WERI-Rb-1 (cell line): ENCODE results near the gene CCDC121.

ENCODE experiments used
- DNase-seq: peaks from one replicate; pipeline ENCODE4 v3.0.0-alpha.2; 2020
- H3K27ac ChIP-seq: fragments of 250-450 bp; sonication (Bioruptor Pico); 2 replicates; pipeline ENCODE4 v1.5.1; 2020; ENCODE audit warnings: mild to moderate bottlenecking, moderate library complexity
- H3K27me3 ChIP-seq: fragments of 250-450 bp; sonication (Bioruptor Pico); 2 replicates; pipeline ENCODE4 v1.5.1; 2021; ENCODE audit warnings: mild to moderate bottlenecking, low read depth, moderate library complexity; ENCODE audit not compliant: insufficient read depth, severe bottlenecking
- H3K36me3 ChIP-seq: fragments of 250-450 bp; sonication (Bioruptor Pico); 2 replicates; pipeline ENCODE4 v1.5.1; 2020; ENCODE audit warnings: mild to moderate bottlenecking, moderate library complexity
- H3K4me3 ChIP-seq: 2 replicates; pipeline ENCODE4 v1.5.1; 2011; ENCODE audit warnings: low read depth, mild to moderate bottlenecking, control low read depth, low read length
- H3K9me3 ChIP-seq: fragments of 250-450 bp; sonication (Bioruptor Pico); 2 replicates; pipeline ENCODE4 v1.5.1; 2021; ENCODE audit warnings: mild to moderate bottlenecking, moderate library complexity; ENCODE audit not compliant: severe bottlenecking
- CTCF ChIP-seq: IDR thresholded peaks from 2 replicates; pipeline ENCODE4 v1.5.1; 2011; ENCODE audit warnings: low read depth, mild to moderate bottlenecking, control low read depth, inconsistent platforms, low read length

The CCDC121 gene

DNA sequence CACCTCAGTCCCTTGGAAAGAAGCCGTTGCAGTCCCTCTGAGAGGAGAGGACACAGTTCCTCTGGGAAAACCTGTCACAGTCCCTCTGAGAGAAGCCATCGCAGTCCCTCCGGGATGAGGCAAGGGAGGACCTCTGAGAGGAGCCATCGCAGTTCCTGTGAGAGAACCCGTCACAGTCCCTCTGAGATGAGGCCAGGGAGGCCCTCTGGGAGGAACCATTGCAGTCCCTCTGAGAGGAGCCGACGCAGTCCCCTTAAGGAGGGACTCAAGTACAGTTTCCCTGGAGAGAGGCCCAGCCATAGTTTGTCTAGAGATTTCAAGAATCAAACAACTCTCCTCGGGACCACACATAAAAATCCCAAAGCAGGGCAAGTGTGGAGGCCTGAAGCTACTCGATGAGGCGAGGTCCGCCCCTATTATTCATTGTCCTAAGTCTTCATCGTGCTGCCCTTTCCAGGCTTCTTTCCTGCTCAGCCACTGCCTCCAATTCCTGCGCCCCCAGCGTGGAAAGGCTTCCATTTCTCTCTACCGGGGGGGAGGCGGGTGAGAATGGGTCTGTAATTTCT, 46.6 kb downstream of the CCDC121 start:
- no peak overlapping the region; the same call in 1 of the 2 replicates for H3K27ac ChIP-seq
- no peak for DNase-seq
- peaks cover 3% of the 10 kb centered on the region; the same call in 1 of the 2 replicates for H3K36me3 ChIP-seq
- TF ChIP-seq CTCF = no peak
- peak overlapping the region; percentile 90 for H3K4me3 ChIP-seq
- H3K9me3 ChIP-seq = peaks cover 26% of the 10 kb centered on the region
- H3K27me3 ChIP-seq = no peaks in the 10 kb centered on the region

- Histone ChIP-seq H3K27me3 (no peaks in the 10 kb centered on the region), H3K27ac (no peak overlapping the region), H3K9me3 (peaks cover 31% of the 10 kb centered on the region), H3K4me3 (no peak overlapping the region), H3K36me3 (peaks cover 3% of the 10 kb centered on the region; the same call in 1 of the 2 replicates)
- DNase-seq = no peak
- TF ChIP-seq CTCF = no peak
These were observed 47.2 kb downstream of the CCDC121 start for GRCh38 chr2:27581417-27582128.
